HepG2 (cell line): Measurements from ENCODE around the gene UCK2. TPM values are rescaled to one million over a fixed set of nuclear protein-coding genes. Genes with fewer than 3 reads are reported as not detected.

Experiments used
- BRD4 ChIP-seq: sonication (generic); formaldehyde crosslinking; IDR thresholded peaks from 2 replicates; pipeline ENCODE4 v1.4.0; 2020; ENCODE audit warnings: missing genetic modification reagents
- CCDC6 ChIP-seq: sonication (generic); formaldehyde crosslinking; IDR thresholded peaks from 2 replicates; pipeline ENCODE4 v1.8.1; 2022; ENCODE audit warnings: mild to moderate bottlenecking, missing genetic modification reagents, moderate library complexity
- GTF3A ChIP-seq: sonication (generic); formaldehyde crosslinking; conservative IDR thresholded peaks from 2 replicates; pipeline ENCODE4 v1.4.0; 2020; ENCODE audit warnings: mild to moderate bottlenecking, missing genetic modification reagents
- HIC2 ChIP-seq: sonication (generic); formaldehyde crosslinking; IDR thresholded peaks from 2 replicates; pipeline ENCODE4 v1.9.0; 2022; ENCODE audit warnings: low read depth, missing genetic modification reagents
- KAT2B ChIP-seq: fragments of 150-350 bp; IDR thresholded peaks from 2 replicates; pipeline ENCODE4 v1.6.1; 2014; ENCODE audit warnings: low read depth, low read length, borderline replicate concordance
- KLF11 ChIP-seq: IDR thresholded peaks from 2 replicates; pipeline ENCODE4 v1.6.1; 2016; ENCODE audit warnings: missing compliant biosample characterization
- MYC ChIP-seq: sonication (generic); formaldehyde crosslinking; IDR thresholded peaks from 2 replicates; pipeline ENCODE4 v1.9.0; 2021; ENCODE audit warnings: missing genetic modification reagents, borderline replicate concordance
- PATZ1 ChIP-seq: sonication (generic); formaldehyde crosslinking; IDR thresholded peaks from 2 replicates; pipeline ENCODE4 v1.4.0; 2020; ENCODE audit warnings: missing genetic modification reagents
- THAP8 ChIP-seq: sonication (generic); formaldehyde crosslinking; IDR thresholded peaks from 2 replicates; pipeline ENCODE4 v1.5.1; 2020; ENCODE audit warnings: missing genetic modification reagents, mild to moderate bottlenecking, borderline replicate concordance
- ZNF207 ChIP-seq: fragments of 450-650 bp; IDR thresholded peaks from 2 replicates; pipeline ENCODE4 v1.6.1; 2016; ENCODE audit warnings: antibody characterized with exemption, borderline replicate concordance
- ZNF746 ChIP-seq: sonication (generic); formaldehyde crosslinking; IDR thresholded peaks from 2 replicates; pipeline ENCODE4 v1.8.0; 2022; ENCODE audit warnings: mild to moderate bottlenecking, missing genetic modification reagents
- polyA plus RNA-seq, 8 experiments: library from polyadenylated mRNA; depleted of rRNA in 3 of 8; stranded (reverse) in 7 of 8; unstranded in 1 of 8; fragments of >200 nt; fragmentation: Illumina TruSeq in 4 of 8; extraction: Trizol in 4 of 8; gene quantifications; 2 replicates each; pipeline versions ENCODE4 v1.2.1 to v1.2.3, GENCODE V29; 2011 to 2016; ENCODE audit warnings: low read depth in 4 of 8, missing spikeins in 1 of 8, mixed read lengths in 1 of 8; ENCODE audit not compliant: insufficient read depth in 1 of 8
- total RNA-seq, 5 experiments: library from RNA; depleted of rRNA; stranded (reverse); fragments of >200 nt; fragmentation: Illumina TruSeq; extraction: Trizol; gene quantifications; 2 replicates each; pipeline ENCODE4 v1.2.3, GENCODE V29; 2016; ENCODE audit warnings: low read depth in 1 of 5
- TF ChIP-seq, protein P1 (sequence below): sonication (generic); formaldehyde crosslinking; IDR thresholded peaks from 2 replicates; pipeline ENCODE4 v1.4.0; 2020; ENCODE audit warnings: low read depth, mild to moderate bottlenecking, missing genetic modification reagents
- TF ChIP-seq, protein P2 (sequence below): sonication (generic); formaldehyde crosslinking; IDR thresholded peaks from 2 replicates; pipeline ENCODE4 v1.4.0; 2020; ENCODE audit warnings: mild to moderate bottlenecking, missing genetic modification reagents
- TF ChIP-seq, protein P3 (sequence below): sonication (generic); formaldehyde crosslinking; IDR thresholded peaks from 2 replicates; pipeline ENCODE4 v1.4.0; 2020; ENCODE audit warnings: missing genetic modification reagents, borderline replicate concordance

The UCK2 gene
- total and polyA plus RNA-seq, 2 of the 13 experiments (the other 11 are each of a cell fraction or from before 2014, with no cell fraction given), result 64.3 to 78.0 TPM

GRCh38 chr1:165900576-165901380 lies 73.4 kb downstream of the UCK2 start (continued):
- TF ChIP-seq HIC2 (CRISPR knock-in tag) (no peak), CCDC6 (no peak), ZNF207 (no peak), KAT2B (no peak), MYC (CRISPR knock-in tag) (peak; percentile 39; the same call in 1 of the 2 replicates), GTF3A (CRISPR knock-in tag) (no peak), KLF11 (no peak), THAP8 (no peak), PATZ1 (CRISPR knock-in tag) (peak; percentile 20; the same call in 1 of the 2 replicates), BRD4 (CRISPR knock-in tag) (no peak), ZNF746 (CRISPR knock-in tag) (peak; percentile 38; the same call in 1 of the 2 replicates)
- TF ChIP-seq, protein P1, sequence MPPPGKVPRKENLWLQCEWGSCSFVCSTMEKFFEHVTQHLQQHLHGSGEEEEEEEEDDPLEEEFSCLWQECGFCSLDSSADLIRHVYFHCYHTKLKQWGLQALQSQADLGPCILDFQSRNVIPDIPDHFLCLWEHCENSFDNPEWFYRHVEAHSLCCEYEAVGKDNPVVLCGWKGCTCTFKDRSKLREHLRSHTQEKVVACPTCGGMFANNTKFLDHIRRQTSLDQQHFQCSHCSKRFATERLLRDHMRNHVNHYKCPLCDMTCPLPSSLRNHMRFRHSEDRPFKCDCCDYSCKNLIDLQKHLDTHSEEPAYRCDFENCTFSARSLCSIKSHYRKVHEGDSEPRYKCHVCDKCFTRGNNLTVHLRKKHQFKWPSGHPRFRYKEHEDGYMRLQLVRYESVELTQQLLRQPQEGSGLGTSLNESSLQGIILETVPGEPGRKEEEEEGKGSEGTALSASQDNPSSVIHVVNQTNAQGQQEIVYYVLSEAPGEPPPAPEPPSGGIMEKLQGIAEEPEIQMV (CRISPR knock-in tag), result no peak
- TF ChIP-seq, protein P2, sequence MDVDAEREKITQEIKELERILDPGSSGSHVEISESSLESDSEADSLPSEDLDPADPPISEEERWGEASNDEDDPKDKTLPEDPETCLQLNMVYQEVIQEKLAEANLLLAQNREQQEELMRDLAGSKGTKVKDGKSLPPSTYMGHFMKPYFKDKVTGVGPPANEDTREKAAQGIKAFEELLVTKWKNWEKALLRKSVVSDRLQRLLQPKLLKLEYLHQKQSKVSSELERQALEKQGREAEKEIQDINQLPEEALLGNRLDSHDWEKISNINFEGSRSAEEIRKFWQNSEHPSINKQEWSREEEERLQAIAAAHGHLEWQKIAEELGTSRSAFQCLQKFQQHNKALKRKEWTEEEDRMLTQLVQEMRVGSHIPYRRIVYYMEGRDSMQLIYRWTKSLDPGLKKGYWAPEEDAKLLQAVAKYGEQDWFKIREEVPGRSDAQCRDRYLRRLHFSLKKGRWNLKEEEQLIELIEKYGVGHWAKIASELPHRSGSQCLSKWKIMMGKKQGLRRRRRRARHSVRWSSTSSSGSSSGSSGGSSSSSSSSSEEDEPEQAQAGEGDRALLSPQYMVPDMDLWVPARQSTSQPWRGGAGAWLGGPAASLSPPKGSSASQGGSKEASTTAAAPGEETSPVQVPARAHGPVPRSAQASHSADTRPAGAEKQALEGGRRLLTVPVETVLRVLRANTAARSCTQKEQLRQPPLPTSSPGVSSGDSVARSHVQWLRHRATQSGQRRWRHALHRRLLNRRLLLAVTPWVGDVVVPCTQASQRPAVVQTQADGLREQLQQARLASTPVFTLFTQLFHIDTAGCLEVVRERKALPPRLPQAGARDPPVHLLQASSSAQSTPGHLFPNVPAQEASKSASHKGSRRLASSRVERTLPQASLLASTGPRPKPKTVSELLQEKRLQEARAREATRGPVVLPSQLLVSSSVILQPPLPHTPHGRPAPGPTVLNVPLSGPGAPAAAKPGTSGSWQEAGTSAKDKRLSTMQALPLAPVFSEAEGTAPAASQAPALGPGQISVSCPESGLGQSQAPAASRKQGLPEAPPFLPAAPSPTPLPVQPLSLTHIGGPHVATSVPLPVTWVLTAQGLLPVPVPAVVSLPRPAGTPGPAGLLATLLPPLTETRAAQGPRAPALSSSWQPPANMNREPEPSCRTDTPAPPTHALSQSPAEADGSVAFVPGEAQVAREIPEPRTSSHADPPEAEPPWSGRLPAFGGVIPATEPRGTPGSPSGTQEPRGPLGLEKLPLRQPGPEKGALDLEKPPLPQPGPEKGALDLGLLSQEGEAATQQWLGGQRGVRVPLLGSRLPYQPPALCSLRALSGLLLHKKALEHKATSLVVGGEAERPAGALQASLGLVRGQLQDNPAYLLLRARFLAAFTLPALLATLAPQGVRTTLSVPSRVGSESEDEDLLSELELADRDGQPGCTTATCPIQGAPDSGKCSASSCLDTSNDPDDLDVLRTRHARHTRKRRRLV, result no peak
- TF ChIP-seq, protein P3, sequence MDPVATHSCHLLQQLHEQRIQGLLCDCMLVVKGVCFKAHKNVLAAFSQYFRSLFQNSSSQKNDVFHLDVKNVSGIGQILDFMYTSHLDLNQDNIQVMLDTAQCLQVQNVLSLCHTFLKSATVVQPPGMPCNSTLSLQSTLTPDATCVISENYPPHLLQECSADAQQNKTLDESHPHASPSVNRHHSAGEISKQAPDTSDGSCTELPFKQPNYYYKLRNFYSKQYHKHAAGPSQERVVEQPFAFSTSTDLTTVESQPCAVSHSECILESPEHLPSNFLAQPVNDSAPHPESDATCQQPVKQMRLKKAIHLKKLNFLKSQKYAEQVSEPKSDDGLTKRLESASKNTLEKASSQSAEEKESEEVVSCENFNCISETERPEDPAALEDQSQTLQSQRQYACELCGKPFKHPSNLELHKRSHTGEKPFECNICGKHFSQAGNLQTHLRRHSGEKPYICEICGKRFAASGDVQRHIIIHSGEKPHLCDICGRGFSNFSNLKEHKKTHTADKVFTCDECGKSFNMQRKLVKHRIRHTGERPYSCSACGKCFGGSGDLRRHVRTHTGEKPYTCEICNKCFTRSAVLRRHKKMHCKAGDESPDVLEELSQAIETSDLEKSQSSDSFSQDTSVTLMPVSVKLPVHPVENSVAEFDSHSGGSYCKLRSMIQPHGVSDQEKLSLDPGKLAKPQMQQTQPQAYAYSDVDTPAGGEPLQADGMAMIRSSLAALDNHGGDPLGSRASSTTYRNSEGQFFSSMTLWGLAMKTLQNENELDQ (CRISPR knock-in tag), result no peak
